PFSK-1 (cell line): ENCODE results near the gene ATP10A.

Experiments
- FOXP2 ChIP-seq: optimal IDR thresholded peaks from 2 replicates; pipeline ENCODE3; 2011; ENCODE audit warnings: borderline replicate concordance, control low read depth, inconsistent platforms; ENCODE audit not compliant: insufficient read depth; ENCODE audit errors: extremely low read length, extremely low read depth
- POLR2AphosphoS5 ChIP-seq: IDR thresholded peaks from 2 replicates; pipeline ENCODE4 v1.6.1; 2012; ENCODE audit warnings: low read depth, mild to moderate bottlenecking, control low read depth, low read length, moderate library complexity
- SIN3A ChIP-seq: IDR thresholded peaks from 2 replicates; pipeline ENCODE4 v1.6.1; 2012; ENCODE audit warnings: mild to moderate bottlenecking, low read length, moderate library complexity, borderline replicate concordance; ENCODE audit not compliant: insufficient read depth
- TAF1 ChIP-seq: IDR thresholded peaks from 2 replicates; pipeline ENCODE4 v1.6.1; 2012; ENCODE audit warnings: low read length, control low read depth, borderline replicate concordance; ENCODE audit not compliant: insufficient read depth
- TF ChIP-seq, protein P1 (sequence below), 2 experiments: IDR thresholded peaks; 2 replicates each; pipeline versions ENCODE4 v1.6.1 to v1.8.0; 2011 to 2012; ENCODE audit warnings: low read depth in 2 of 2, low read length in 2 of 2, control low read depth in 1 of 2, inconsistent platforms in 1 of 2, mild to moderate bottlenecking in 1 of 2, moderate library complexity in 1 of 2; ENCODE audit not compliant: insufficient read depth in 1 of 2

- TF ChIP-seq TAF1 (no peak), POLR2AphosphoS5 (no peak), SIN3A (no peak), FOXP2 (no peak)
- TF ChIP-seq, protein P1, sequence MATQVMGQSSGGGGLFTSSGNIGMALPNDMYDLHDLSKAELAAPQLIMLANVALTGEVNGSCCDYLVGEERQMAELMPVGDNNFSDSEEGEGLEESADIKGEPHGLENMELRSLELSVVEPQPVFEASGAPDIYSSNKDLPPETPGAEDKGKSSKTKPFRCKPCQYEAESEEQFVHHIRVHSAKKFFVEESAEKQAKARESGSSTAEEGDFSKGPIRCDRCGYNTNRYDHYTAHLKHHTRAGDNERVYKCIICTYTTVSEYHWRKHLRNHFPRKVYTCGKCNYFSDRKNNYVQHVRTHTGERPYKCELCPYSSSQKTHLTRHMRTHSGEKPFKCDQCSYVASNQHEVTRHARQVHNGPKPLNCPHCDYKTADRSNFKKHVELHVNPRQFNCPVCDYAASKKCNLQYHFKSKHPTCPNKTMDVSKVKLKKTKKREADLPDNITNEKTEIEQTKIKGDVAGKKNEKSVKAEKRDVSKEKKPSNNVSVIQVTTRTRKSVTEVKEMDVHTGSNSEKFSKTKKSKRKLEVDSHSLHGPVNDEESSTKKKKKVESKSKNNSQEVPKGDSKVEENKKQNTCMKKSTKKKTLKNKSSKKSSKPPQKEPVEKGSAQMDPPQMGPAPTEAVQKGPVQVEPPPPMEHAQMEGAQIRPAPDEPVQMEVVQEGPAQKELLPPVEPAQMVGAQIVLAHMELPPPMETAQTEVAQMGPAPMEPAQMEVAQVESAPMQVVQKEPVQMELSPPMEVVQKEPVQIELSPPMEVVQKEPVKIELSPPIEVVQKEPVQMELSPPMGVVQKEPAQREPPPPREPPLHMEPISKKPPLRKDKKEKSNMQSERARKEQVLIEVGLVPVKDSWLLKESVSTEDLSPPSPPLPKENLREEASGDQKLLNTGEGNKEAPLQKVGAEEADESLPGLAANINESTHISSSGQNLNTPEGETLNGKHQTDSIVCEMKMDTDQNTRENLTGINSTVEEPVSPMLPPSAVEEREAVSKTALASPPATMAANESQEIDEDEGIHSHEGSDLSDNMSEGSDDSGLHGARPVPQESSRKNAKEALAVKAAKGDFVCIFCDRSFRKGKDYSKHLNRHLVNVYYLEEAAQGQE (IDR thresholded peaks at IDR 0.05; ENCODE audit: insufficient read depth in 1 of 2, low read depth in 2 of 2, low read length in 2 of 2): no peak
Observed at GRCh38 chr15:25803541-25803940, 59.6 kb downstream of the ATP10A start.
